Measurements from ENCODE around the gene KLK10. TPM values are rescaled to one million over a fixed set of nuclear protein-coding genes. Genes with fewer than 3 reads are reported as not detected.
"Not testable (repeated sequence)": the region's sequence is repeated elsewhere in the genome, so short reads cannot be mapped to it uniquely, and the experiment has no call there.

Gene KLK10
- polyA plus RNA-seq, 1 of the 3 experiments (the other 2 are of a cell fraction): not detected

GRCh38 chr19:50972795-50973376, 46.6 kb downstream of the KLK10 start (continued):
- TF ChIP-seq, protein P1, sequence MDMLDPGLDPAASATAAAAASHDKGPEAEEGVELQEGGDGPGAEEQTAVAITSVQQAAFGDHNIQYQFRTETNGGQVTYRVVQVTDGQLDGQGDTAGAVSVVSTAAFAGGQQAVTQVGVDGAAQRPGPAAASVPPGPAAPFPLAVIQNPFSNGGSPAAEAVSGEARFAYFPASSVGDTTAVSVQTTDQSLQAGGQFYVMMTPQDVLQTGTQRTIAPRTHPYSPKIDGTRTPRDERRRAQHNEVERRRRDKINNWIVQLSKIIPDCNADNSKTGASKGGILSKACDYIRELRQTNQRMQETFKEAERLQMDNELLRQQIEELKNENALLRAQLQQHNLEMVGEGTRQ (IDR thresholded peaks at IDR 0.05; ENCODE audit: borderline replicate concordance, low read depth, low read length): no peak
- TF ChIP-seq, protein P2, sequence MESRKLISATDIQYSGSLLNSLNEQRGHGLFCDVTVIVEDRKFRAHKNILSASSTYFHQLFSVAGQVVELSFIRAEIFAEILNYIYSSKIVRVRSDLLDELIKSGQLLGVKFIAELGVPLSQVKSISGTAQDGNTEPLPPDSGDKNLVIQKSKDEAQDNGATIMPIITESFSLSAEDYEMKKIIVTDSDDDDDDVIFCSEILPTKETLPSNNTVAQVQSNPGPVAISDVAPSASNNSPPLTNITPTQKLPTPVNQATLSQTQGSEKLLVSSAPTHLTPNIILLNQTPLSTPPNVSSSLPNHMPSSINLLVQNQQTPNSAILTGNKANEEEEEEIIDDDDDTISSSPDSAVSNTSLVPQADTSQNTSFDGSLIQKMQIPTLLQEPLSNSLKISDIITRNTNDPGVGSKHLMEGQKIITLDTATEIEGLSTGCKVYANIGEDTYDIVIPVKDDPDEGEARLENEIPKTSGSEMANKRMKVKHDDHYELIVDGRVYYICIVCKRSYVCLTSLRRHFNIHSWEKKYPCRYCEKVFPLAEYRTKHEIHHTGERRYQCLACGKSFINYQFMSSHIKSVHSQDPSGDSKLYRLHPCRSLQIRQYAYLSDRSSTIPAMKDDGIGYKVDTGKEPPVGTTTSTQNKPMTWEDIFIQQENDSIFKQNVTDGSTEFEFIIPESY (IDR thresholded peaks at IDR 0.05; ENCODE audit: borderline replicate concordance, low read depth): no peak
- TF ChIP-seq RAD21 (IDR thresholded peaks at IDR 0.05; ENCODE audit: low read length): no peak

GRCh38 chr19:50969810-50970209, 49.7 kb downstream of the KLK10 start:
- H3K79me2 ChIP-seq (ENCODE audit: insufficient read depth); H4K20me1 ChIP-seq (ENCODE audit: insufficient read depth); H3K36me3 ChIP-seq (replicated peaks in 1 of 2; ENCODE audit: control insufficient read depth in 1 of 2, insufficient read depth in 2 of 2, low read length in 1 of 2); H2AFZ ChIP-seq (ENCODE audit: low read depth); H3F3A ChIP-seq (replicated peaks; ENCODE audit: insufficient read depth); H3K27ac ChIP-seq (ENCODE audit: low read depth in 2 of 2, low read length in 1 of 2); H3K4me2 ChIP-seq; POLR2A ChIA-PET; H3K9ac ChIP-seq; CTCF ChIA-PET; H3K9me3 ChIP-seq; H3K4me3 ChIP-seq (ENCODE audit: low read depth in 2 of 2, low read length in 1 of 2); H3K9me2 ChIP-seq; DNase-seq; H3K4me1 ChIP-seq (ENCODE audit: control insufficient read depth in 1 of 2, insufficient read depth in 2 of 2, low read depth in 1 of 2, low read length in 1 of 2): not testable (repeated sequence)
- 17% methylated on average over 3 of the region's 3 CpGs for WGBS (ENCODE audit: low lambda C conversion rate)
- peaks cover 55% of the 10 kb centered on the region for H3K27me3 ChIP-seq (ENCODE audit: insufficient read depth)

- Histone ChIP-seq H2AFZ (ENCODE audit: low read depth) (no peak within 1 kb of the TSS), H3K27ac (ENCODE audit: low read depth in 2 of 2, low read length in 1 of 2) (no peak within 1 kb of the TSS), H4K20me1 (ENCODE audit: insufficient read depth) (no peaks in the 10 kb centered on the region), H3K9me2 (no peaks in the 10 kb centered on the region), H3K27me3 (ENCODE audit: insufficient read depth) (peaks cover 56% of the 10 kb centered on the region), H3K4me2 (no peak within 1 kb of the TSS), H3K79me2 (ENCODE audit: insufficient read depth) (no peaks in the 10 kb centered on the region), H3K4me3 (ENCODE audit: low read depth in 2 of 2, low read length in 1 of 2) (no peak within 1 kb of the TSS), H3K9ac (no peak within 1 kb of the TSS), H3K36me3 (replicated peaks in 1 of 2; ENCODE audit: control insufficient read depth in 1 of 2, insufficient read depth in 2 of 2, low read length in 1 of 2) (no peaks in the 10 kb centered on the region), H3K9me3 (no peaks in the 10 kb centered on the region), H3K4me1 (ENCODE audit: control insufficient read depth in 1 of 2, insufficient read depth in 2 of 2, low read depth in 1 of 2, low read length in 1 of 2) (no peaks in the 10 kb centered on the region), H3F3A (replicated peaks; ENCODE audit: insufficient read depth) (no peaks in the 10 kb centered on the region)
- 34% methylated on average over 7 of the region's 19 CpGs for WGBS (ENCODE audit: low lambda C conversion rate)
- ChIA-PET CTCF (no interaction called here), POLR2A (no interaction called here)
- DNase-seq: no peak
- TF ChIP-seq, protein P3, sequence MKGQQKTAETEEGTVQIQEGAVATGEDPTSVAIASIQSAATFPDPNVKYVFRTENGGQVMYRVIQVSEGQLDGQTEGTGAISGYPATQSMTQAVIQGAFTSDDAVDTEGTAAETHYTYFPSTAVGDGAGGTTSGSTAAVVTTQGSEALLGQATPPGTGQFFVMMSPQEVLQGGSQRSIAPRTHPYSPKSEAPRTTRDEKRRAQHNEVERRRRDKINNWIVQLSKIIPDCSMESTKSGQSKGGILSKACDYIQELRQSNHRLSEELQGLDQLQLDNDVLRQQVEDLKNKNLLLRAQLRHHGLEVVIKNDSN (IDR thresholded peaks at IDR 0.05; ENCODE audit: borderline replicate concordance, low read depth): no peak
- TF ChIP-seq ELF1 (IDR thresholded peaks at IDR 0.05): no peak
- TF ChIP-seq, protein P1 (IDR thresholded peaks at IDR 0.05; ENCODE audit: borderline replicate concordance, low read depth, low read length): no peak
- TF ChIP-seq JUND (IDR thresholded peaks at IDR 0.05): no peak
- TF ChIP-seq GATA2 (CRISPR knock-in tag; IDR thresholded peaks at IDR 0.05): no peak
- TF ChIP-seq RCOR1 (IDR thresholded peaks at IDR 0.05; ENCODE audit: low read length): no peak
- TF ChIP-seq FOXJ3 (CRISPR knock-in tag; IDR thresholded peaks at IDR 0.05): no peak
- TF ChIP-seq, protein P2 (IDR thresholded peaks at IDR 0.05; ENCODE audit: borderline replicate concordance, low read depth): no peak
- no peak for TF ChIP-seq EZH2phosphoT487 (IDR thresholded peaks at IDR 0.05; ENCODE audit: borderline replicate concordance, low read depth)
- no peak for TF ChIP-seq EP300 (IDR thresholded peaks at IDR 0.05; ENCODE audit: borderline replicate concordance in 1 of 2, low read depth in 1 of 2, low read length in 1 of 2)
- TF ChIP-seq SIN3A (IDR thresholded peaks at IDR 0.05; ENCODE audit: borderline replicate concordance, low read depth, low read length): no peak
- no peak for TF ChIP-seq TAF1 (IDR thresholded peaks at IDR 0.05; ENCODE audit: borderline replicate concordance, low read depth, low read length)
- no peak for TF ChIP-seq CHD2 (IDR thresholded peaks at IDR 0.05; ENCODE audit: low read length, partially characterized antibody)
- TF ChIP-seq TEAD4 (IDR thresholded peaks at IDR 0.05; ENCODE audit: borderline replicate concordance, insufficient read depth): no peak
These were observed 50.1 kb downstream of the KLK10 start, which contains the start of gene KLK6 for GRCh38 chr19:50969413-50969760. Gene KLK6, minus strand, starts transcription at chr19:50969591. Its CDS starts 1,487 bp downstream, at chr19:50968104.
